PC-9 (cell line): ENCODE results near the gene GAPDHS.
A peak's percentile ranks its signal among the peaks of the same experiment; 100 is the strongest.

Source experiments
- EZH2 ChIP-seq: fragments of 200-600 bp; sonication (generic); IDR thresholded peaks from 2 replicates; pipeline ENCODE4 v1.8.0; 2017; ENCODE audit warnings: antibody characterized with exemption, low read depth
- TF ChIP-seq, protein P1 (sequence below): fragments of 200-600 bp; sonication (generic); conservative IDR thresholded peaks from 2 replicates; pipeline ENCODE4 v1.6.1; 2017; ENCODE audit warnings: mixed run types, antibody characterized with exemption, mild to moderate bottlenecking, moderate library complexity

DNA sequence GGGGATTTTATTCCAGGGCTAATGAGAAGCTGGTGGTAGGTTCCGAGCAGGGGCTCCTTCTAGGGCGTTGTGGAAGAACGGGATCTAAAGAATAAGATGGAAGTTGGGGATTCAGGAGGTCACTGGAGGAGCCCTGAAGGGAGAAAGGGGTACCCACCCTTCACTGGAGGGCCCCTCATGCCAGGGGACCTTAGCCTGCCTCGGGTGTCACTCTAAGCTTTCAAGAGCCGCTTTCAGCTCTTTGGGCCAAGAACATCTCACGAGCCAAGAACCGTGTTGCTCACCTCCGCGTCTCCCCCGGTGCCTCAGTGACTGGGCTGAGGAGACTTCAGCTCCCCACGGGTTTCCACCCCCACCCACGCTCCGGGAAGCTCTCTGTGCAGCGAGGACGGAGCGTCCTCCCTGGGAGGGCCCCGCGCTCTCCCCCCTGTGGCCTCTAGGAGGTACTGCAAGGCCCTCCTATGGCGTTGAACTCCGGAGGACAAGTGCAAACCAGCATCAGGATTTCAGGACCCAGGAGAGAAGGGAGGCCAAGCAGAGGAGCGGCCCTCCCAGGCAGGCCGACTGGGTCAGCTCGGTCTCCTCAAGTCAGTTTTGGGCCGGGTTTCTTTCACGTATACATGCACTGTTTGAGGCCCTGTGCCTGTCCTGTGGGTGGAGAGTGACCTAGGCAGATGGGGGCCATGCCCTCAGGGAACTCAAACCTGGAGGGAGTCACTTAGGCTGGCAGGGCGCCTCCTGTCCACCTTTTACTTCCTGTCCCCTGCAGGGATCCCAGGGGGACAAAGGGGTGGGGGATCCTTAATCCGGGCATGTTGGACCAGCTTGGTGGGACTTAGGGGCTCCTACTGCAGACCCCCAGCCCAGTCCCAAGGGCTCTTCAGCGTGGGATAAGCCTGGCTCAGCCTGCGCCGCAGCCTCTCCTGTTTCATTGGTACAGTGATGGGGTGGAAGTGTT, 37.9 kb upstream of the GAPDHS start:
- TF ChIP-seq, protein P1, sequence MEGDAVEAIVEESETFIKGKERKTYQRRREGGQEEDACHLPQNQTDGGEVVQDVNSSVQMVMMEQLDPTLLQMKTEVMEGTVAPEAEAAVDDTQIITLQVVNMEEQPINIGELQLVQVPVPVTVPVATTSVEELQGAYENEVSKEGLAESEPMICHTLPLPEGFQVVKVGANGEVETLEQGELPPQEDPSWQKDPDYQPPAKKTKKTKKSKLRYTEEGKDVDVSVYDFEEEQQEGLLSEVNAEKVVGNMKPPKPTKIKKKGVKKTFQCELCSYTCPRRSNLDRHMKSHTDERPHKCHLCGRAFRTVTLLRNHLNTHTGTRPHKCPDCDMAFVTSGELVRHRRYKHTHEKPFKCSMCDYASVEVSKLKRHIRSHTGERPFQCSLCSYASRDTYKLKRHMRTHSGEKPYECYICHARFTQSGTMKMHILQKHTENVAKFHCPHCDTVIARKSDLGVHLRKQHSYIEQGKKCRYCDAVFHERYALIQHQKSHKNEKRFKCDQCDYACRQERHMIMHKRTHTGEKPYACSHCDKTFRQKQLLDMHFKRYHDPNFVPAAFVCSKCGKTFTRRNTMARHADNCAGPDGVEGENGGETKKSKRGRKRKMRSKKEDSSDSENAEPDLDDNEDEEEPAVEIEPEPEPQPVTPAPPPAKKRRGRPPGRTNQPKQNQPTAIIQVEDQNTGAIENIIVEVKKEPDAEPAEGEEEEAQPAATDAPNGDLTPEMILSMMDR, result peak; percentile 97
- TF ChIP-seq EZH2, result no peak
